C4-2B (cell line): ENCODE measurements around the gene IL23R.
A peak's percentile ranks its signal among the peaks of the same experiment; 100 is the strongest.

ENCODE experiments used
- H3K27ac ChIP-seq: fragments of 450-650 bp; 2 replicates; pipeline ENCODE4 v1.5.1; 2017
- CTCF ChIP-seq: fragments of 450-650 bp; conservative IDR thresholded peaks from 2 replicates; pipeline ENCODE4 v1.5.1; 2017; ENCODE audit warnings: mild to moderate bottlenecking
- ZFX ChIP-seq: fragments of 450-650 bp; IDR thresholded peaks from 2 replicates; pipeline ENCODE4 v1.6.1; 2017

The IL23R gene

GRCh38 chr1:67241200-67241746 is 75.0 kb downstream of the IL23R start:
- TF ChIP-seq ZFX (no peak), CTCF (no peak)

GRCh38 chr1:67242016-67242415 is 75.8 kb downstream of the IL23R start:
- H3K27ac ChIP-seq = no peak overlapping the region
- TF ChIP-seq CTCF (no peak), ZFX (no peak)

More at GRCh38 chr1:67241200-67241746, 75.0 kb downstream of the IL23R start:
- H3K27ac ChIP-seq = no peak overlapping the region

DNA sequence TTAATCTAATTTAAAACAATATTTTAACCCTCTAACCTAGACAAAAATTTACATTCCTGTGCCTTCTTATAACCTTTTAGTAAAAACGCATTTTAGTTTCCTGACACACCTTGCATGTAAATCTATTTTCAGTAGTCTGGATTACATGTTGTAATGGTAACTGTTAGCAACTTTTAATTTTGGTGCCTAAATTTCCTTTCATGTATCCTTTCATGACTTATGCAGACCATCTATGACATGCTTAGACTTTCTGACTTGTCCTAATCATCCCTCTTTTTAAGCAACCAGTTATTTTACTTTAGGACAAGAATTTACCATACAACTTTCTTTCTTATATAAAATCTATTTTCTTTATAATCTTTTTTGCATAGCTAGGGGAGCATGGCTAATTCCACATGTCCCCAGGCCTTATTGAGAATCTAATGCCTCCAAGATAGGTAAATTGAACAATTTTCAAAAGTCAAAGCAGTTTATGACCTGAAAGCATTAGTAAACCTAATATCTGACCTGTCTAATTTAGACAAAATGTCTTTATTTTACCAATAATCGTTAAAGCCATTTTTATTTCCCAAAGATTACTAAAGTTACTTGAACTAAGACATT is 83.9 kb downstream of the IL23R start:
- H3K27ac ChIP-seq = no peak overlapping the region
- TF ChIP-seq CTCF = no peak

DNA sequence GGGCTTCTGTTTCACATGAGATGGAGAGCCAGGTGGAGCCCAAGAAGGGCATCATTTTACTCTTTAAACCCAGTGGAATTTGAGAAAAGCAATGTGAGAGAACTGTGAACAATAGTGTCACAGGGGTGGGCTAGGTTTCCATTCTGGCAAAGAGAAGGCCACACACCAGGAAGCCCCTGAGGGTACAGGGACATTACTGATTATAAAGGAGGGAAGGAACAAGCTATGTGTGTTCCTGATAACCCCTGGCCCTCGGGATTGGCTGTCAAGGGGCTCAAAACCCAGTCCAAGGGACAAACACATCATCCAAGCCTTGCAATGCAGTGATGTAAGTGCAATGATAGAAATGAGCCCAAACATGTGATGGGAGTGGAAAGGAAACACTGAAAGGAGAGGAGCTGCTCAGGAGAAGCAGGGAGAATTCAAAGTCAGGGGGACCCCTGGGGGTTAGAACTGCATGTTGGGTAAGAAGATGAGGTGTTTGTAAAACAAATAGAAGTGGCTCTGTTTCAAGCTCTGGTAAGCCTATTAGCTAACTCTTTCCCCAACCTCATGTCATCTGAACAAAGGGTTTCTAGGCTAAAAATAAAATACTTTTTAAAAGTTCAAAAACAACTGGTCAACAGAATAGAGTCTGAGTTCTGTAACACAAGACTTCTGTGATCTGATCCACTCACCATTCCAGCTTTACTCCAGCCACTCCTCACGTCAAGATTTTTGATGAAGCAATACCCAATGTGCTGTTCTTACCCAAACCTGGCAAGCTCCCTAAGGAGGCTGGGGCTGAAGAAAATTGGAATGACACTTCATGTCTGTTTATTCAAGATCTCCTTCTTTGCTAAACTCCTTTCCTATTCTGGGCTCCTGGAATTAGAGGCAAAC is 90.3 kb downstream of the IL23R start:
- H3K27ac ChIP-seq = no peak overlapping the region
- no peak for TF ChIP-seq ZFX
- TF ChIP-seq CTCF = no peak

- no peak overlapping the region for H3K27ac ChIP-seq
- TF ChIP-seq ZFX (no peak), CTCF (no peak)
Measured at GRCh38 chr1:67257173-67257535, 90.9 kb downstream of the IL23R start.

DNA sequence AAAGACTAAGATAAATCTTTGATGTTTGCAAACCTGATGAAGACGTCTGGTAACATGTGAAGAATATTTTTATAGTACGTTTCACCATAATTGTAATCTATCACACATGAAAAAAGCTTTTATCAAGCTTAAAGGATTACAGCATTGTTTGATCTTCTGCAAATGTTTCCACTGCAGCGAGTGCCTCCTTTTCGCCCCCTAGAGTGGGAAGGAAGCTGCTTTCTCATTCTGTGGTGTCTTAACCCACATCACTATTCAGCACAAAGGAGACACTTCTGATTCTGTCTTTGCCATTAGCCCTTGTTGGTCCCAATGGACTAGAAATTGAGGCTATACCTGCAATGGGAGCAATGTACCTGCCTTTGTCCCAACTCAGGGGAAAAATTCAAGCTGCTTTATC is 95.4 kb downstream of the IL23R start:
- TF ChIP-seq CTCF (peak; percentile 18), ZFX (no peak)
- H3K27ac ChIP-seq = no peak overlapping the region

DNA sequence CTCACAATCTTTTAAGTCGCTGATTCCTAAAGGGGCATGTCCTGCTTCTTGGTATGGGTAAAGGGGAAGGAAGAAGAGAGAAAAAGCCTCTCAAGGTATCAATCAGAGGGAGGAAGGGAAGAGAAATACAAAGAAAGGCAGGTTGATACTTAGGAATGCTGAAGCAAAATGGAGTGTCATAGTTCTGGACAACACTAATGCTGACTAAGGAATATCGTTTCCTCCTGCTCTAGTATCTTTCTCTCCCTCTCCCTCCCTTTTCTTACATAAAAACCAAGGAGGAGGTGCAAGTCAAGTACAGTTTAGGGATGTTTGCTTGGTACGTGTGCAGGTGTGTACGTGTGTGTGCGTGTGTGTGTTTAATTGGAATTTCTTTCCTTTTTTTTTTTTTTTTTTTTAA is 96.5 kb downstream of the IL23R start:
- TF ChIP-seq CTCF (no peak), ZFX (no peak)
- H3K27ac ChIP-seq = no peak overlapping the region
